HCT116 (cell line): Measurements from ENCODE around the gene ARHGDIA. TPM values are rescaled to one million over a fixed set of nuclear protein-coding genes. Genes with fewer than 3 reads are reported as not detected.
A peak's percentile ranks its signal among the peaks of the same experiment; 100 is the strongest.

Experiments used
- ATAC-seq: fragments of 200-7000 bp; cut with Tn5 transposase; 2 replicates; pipeline ENCODE4 v1.9.1; 2020; ENCODE audit warnings: mild to moderate bottlenecking, moderate library complexity
- BruUV-seq: library from RNA; stranded (reverse); fragments of 400-500 nt; replicated peaks from 2 replicates; lab custom pipeline; 2021; lab: Mats Ljungman, UMichigan
- CTCF ChIA-PET: fragments of 300-600 bp; sonication (Branson Sonifier 250); formaldehyde crosslinking; loops from one replicate; lab custom pipeline; 2021; ENCODE audit warnings: antibody characterized with exemption; lab: Charles Lee
- POLR2A ChIA-PET: fragments of 300-600, 350-600 bp; sonication (Branson Sonifier 250); formaldehyde crosslinking; loops from one replicate; lab custom pipeline; 2021; ENCODE audit warnings: antibody characterized with exemption; lab: Charles Lee
- RAD21 ChIA-PET, 2 experiments: fragments of 300-600 bp; sonication (Branson Sonifier 250); formaldehyde crosslinking; loops; one replicate each; lab custom pipeline; 2023; ENCODE audit warnings: low total read pairs in 2 of 2; ENCODE audit not compliant: uncharacterized antibody in 2 of 2, unreplicated experiment in 2 of 2, low non-redundant PET in 1 of 2; lab: Charles Lee
- DNase-seq: peaks from one replicate; pipeline ENCODE4 v3.0.0-alpha.2; 2010; ENCODE audit warnings: low read depth, low spot score
- H2AFZ ChIP-seq: fragments of 200-600 bp; shearing (Covaris generic), sonication (generic); 2 replicates; pipeline ENCODE4 v1.6.1; 2017; ENCODE audit warnings: low read depth, mixed run types, mixed read lengths, antibody characterized with exemption, low read length; ENCODE audit not compliant: poor library complexity, severe bottlenecking
- H3K27ac ChIP-seq: 2 replicates; pipeline ENCODE4 v1.5.1; 2012; ENCODE audit warnings: low read depth, low read length
- H3K27me3 ChIP-seq: fragments of 200-600 bp; sonication (generic); 2 replicates; pipeline ENCODE4 v1.6.1; 2016; ENCODE audit warnings: mixed run types, low read length, mixed read lengths; ENCODE audit not compliant: insufficient read depth
- H3K36me3 ChIP-seq, 2 experiments: fragments of 200-500 bp in 1 of 2; fragments of 200-600 bp in 1 of 2; sonication (Bioruptor generic) in 1 of 2; sonication (generic) in 1 of 2; 2 replicates each; pipeline versions ENCODE4 v1.5.1 to v1.6.1; 2014 to 2016; ENCODE audit warnings: low read length in 2 of 2, inconsistent platforms in 1 of 2, mixed read lengths in 1 of 2, mixed run types in 1 of 2; ENCODE audit not compliant: insufficient read depth in 2 of 2, control insufficient read depth in 1 of 2
- H3K4me1 ChIP-seq, 2 experiments: fragments of 200-600 bp in 1 of 2; sonication (generic) in 1 of 2; 2 replicates each; pipeline versions ENCODE4 v1.5.1 to v1.6.1; 2012 to 2017; ENCODE audit warnings: low read length in 2 of 2, inconsistent platforms in 1 of 2, mild to moderate bottlenecking in 1 of 2, mixed read lengths in 1 of 2, mixed run types in 1 of 2, moderate library complexity in 1 of 2; ENCODE audit not compliant: insufficient read depth in 2 of 2, control insufficient read depth in 1 of 2
- H3K4me2 ChIP-seq: fragments of 200-600 bp; sonication (generic); 2 replicates; pipeline ENCODE4 v1.6.1; 2017; ENCODE audit warnings: mixed run types, low read length, mixed read lengths
- H3K4me3 ChIP-seq, 2 experiments: fragments of 200-600 bp in 1 of 2; sonication (generic) in 1 of 2; replicated peaks in 1 of 2; 2 replicates each; pipeline ENCODE4 v1.5.1; 2011 to 2016; ENCODE audit warnings: low read length in 2 of 2, control low read depth in 1 of 2, low read depth in 1 of 2, mild to moderate bottlenecking in 1 of 2, mixed read lengths in 1 of 2, mixed run types in 1 of 2
- H3K79me2 ChIP-seq: fragments of 200-600 bp; sonication (generic); 2 replicates; pipeline ENCODE4 v1.6.1; 2017; ENCODE audit warnings: mild to moderate bottlenecking, mixed run types, low read length, moderate library complexity, mixed read lengths; ENCODE audit not compliant: insufficient read depth
- H3K9ac ChIP-seq: fragments of 200-600 bp; sonication (generic); 2 replicates; pipeline ENCODE4 v1.6.1; 2016; ENCODE audit warnings: low read length, mixed read lengths
- H3K9me2 ChIP-seq: fragments of 200-600 bp; sonication (generic), shearing (Covaris generic); 2 replicates; pipeline ENCODE4 v1.6.1; 2017; ENCODE audit warnings: mixed run types, mild to moderate bottlenecking, moderate library complexity; ENCODE audit not compliant: insufficient read depth
- H3K9me3 ChIP-seq, 2 experiments: fragments of 200-500 bp in 1 of 2; fragments of 200-600 bp in 1 of 2; sonication (Bioruptor generic) in 1 of 2; sonication (generic) in 1 of 2; 2 replicates each; pipeline ENCODE4 v1.6.1; 2014 to 2017; ENCODE audit warnings: low read length in 2 of 2, mixed read lengths in 2 of 2, inconsistent platforms in 1 of 2, low read depth in 1 of 2, mild to moderate bottlenecking in 1 of 2, mixed run types in 1 of 2, moderate library complexity in 1 of 2; ENCODE audit not compliant: control insufficient read depth in 1 of 2, insufficient read depth in 1 of 2
- H4K20me1 ChIP-seq: fragments of 200-600 bp; sonication (generic), shearing (Covaris generic); 2 replicates; pipeline ENCODE4 v1.6.1; 2017; ENCODE audit warnings: mixed run types, mild to moderate bottlenecking, moderate library complexity; ENCODE audit not compliant: insufficient read depth
- EZH2 ChIP-seq: fragments of 200-600 bp; sonication (generic); IDR thresholded peaks from 2 replicates; pipeline ENCODE4 v1.6.1; 2017; ENCODE audit warnings: antibody characterized with exemption, mixed run types
- REST ChIP-seq: IDR thresholded peaks from 2 replicates; pipeline ENCODE4 v1.6.1; 2012; ENCODE audit warnings: low read depth
- YY1 ChIP-seq: IDR thresholded peaks from 2 replicates; pipeline ENCODE4 v1.6.1; 2011; ENCODE audit warnings: low read length, low read depth, moderate library complexity, mild to moderate bottlenecking; ENCODE audit not compliant: insufficient replicate concordance; ENCODE audit errors: extremely low read depth
- ZFX ChIP-seq: fragments of 450-650 bp; IDR thresholded peaks from 2 replicates; pipeline ENCODE4 v1.6.1; 2017
- intact Hi-C: fragments of 100-400 bp; cut with micrococcal nuclease; formaldehyde crosslinking; loops from 2 replicates; pipeline ENCODE4 v1.10.0; 2022
- total RNA-seq: library from RNA; stranded (reverse); gene quantifications from one replicate; pipeline ENCODE4 v1.2.1, GENCODE V29; 2021; ENCODE audit not compliant: unreplicated experiment
- TF ChIP-seq, protein P1 (sequence below): IDR thresholded peaks from 2 replicates; pipeline ENCODE4 v1.6.1; 2011; ENCODE audit warnings: mild to moderate bottlenecking, low read length, moderate library complexity; ENCODE audit not compliant: insufficient replicate concordance; ENCODE audit errors: extremely low read depth
- TF ChIP-seq, protein P2 (sequence below), 3 experiments: fragments of 200-600 bp in 1 of 3; sonication (generic) in 1 of 3; IDR thresholded peaks in 2 of 3; conservative IDR thresholded peaks in 1 of 3; 2 replicates each; pipeline ENCODE4 v1.5.1; 2012 to 2017; ENCODE audit warnings: low read depth in 2 of 3, low read length in 2 of 3, antibody characterized with exemption in 1 of 3, borderline replicate concordance in 1 of 3, control low read depth in 1 of 3, mild to moderate bottlenecking in 1 of 3, mixed read lengths in 1 of 3, mixed run types in 1 of 3, moderate library complexity in 1 of 3; ENCODE audit not compliant: insufficient read depth in 1 of 3

The ARHGDIA gene
- total RNA-seq, 1 experiment from 2014 or later = 554 TPM

- RAD21 ChIA-PET = no interaction called here
- H3K9me3 ChIP-seq = no peaks in the 10 kb centered on the region
- CTCF ChIA-PET = interaction anchor here (0.6 to 0.7 kb wide), 2 partner anchors 45 to 132 kb away, joined by 3 read pairs; no protein-coding TSS in a partner anchor
- H4K20me1 ChIP-seq = peaks cover 7% of the 10 kb centered on the region; the same call in 1 of the 2 replicates
- H3K4me2 ChIP-seq = peak overlapping the region; percentile 86
- intact Hi-C loops = loop anchor here (1.0 kb wide), 1 partner anchor 134 kb away; no protein-coding TSS in a partner anchor
- ATAC-seq (peak; percentile 12), DNase-seq (no peak)
- H2AFZ ChIP-seq = no peak overlapping the region
- no peaks in the 10 kb centered on the region for H3K9me2 ChIP-seq
- H3K36me3 ChIP-seq = peaks cover 11 to 35% of the 10 kb centered on the region in 2 experiments; a peak in 3 of 4 replicates
- peak overlapping the region; percentile 99 for H3K27ac ChIP-seq
- POLR2A ChIA-PET = interaction anchor here (0.7 to 1.4 kb wide), 8 partner anchors 13 to 140 kb away, joined by 3 to 6 read pairs (median 3); partner anchors contain the start of gene MCRIP1
- H3K4me3 ChIP-seq = no peak overlapping the region
- BruUV-seq = no TSS peak
- H3K27me3 ChIP-seq = no peaks in the 10 kb centered on the region
- H3K79me2 ChIP-seq = peaks cover 68% of the 10 kb centered on the region
- TF ChIP-seq YY1 (peak; percentile 43), ZFX (peak; percentile 55; the same call in 1 of the 2 replicates), REST (no peak), EZH2 (no peak)
- TF ChIP-seq, protein P1, sequence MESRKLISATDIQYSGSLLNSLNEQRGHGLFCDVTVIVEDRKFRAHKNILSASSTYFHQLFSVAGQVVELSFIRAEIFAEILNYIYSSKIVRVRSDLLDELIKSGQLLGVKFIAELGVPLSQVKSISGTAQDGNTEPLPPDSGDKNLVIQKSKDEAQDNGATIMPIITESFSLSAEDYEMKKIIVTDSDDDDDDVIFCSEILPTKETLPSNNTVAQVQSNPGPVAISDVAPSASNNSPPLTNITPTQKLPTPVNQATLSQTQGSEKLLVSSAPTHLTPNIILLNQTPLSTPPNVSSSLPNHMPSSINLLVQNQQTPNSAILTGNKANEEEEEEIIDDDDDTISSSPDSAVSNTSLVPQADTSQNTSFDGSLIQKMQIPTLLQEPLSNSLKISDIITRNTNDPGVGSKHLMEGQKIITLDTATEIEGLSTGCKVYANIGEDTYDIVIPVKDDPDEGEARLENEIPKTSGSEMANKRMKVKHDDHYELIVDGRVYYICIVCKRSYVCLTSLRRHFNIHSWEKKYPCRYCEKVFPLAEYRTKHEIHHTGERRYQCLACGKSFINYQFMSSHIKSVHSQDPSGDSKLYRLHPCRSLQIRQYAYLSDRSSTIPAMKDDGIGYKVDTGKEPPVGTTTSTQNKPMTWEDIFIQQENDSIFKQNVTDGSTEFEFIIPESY = peak; percentile 55
- TF ChIP-seq, protein P2, sequence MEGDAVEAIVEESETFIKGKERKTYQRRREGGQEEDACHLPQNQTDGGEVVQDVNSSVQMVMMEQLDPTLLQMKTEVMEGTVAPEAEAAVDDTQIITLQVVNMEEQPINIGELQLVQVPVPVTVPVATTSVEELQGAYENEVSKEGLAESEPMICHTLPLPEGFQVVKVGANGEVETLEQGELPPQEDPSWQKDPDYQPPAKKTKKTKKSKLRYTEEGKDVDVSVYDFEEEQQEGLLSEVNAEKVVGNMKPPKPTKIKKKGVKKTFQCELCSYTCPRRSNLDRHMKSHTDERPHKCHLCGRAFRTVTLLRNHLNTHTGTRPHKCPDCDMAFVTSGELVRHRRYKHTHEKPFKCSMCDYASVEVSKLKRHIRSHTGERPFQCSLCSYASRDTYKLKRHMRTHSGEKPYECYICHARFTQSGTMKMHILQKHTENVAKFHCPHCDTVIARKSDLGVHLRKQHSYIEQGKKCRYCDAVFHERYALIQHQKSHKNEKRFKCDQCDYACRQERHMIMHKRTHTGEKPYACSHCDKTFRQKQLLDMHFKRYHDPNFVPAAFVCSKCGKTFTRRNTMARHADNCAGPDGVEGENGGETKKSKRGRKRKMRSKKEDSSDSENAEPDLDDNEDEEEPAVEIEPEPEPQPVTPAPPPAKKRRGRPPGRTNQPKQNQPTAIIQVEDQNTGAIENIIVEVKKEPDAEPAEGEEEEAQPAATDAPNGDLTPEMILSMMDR (IDR thresholded peaks at IDR 0.05 in 2 of 3, conservative IDR thresholded peaks at IDR 0.05 in 1 of 3; ENCODE audit: borderline replicate concordance in 1 of 3, insufficient read depth in 1 of 3, low read depth in 2 of 3, low read length in 2 of 3) = no peak
- H3K4me1 ChIP-seq = peaks cover 41 to 85% of the 10 kb centered on the region in 2 experiments
- peak overlapping the region; percentile 99 for H3K9ac ChIP-seq
Measured at GRCh38 chr17:81867170-81867990, 3.8 kb downstream of the ARHGDIA start.
